ENCODE measurements around the gene DNAH3.
A peak's percentile ranks its signal among the peaks of the same experiment; 100 is the strongest.
"Not testable (repeated sequence)": the region's sequence is repeated elsewhere in the genome, so short reads cannot be mapped to it uniquely, and the experiment has no call there.

The DNAH3 gene

DNA sequence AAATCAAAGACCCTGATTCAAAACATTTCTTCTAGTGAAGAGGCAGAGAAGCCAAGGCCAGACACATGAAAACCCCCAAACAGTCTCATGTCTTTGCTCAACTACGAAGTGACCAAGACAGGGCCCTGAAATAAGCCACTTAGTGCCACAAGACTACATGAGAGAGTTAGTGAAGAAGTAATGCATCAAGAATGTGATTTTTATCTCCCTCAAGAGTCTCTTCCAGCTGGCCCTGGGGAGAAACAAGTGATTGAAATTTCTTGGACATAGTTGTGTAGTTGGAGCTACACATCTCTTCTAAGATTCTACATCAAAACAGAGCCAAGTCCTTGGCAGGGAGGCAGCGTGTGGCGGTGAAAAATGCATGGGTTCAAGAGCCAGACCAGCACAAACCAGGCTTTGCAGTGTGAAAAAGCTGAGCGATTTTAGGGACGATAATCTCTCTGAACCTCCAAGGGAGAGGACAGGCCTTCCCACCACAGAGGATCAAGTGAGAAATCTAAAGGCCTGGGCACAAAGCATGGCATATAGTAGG lies 219.5 kb downstream of the DNAH3 start:
- no peak for DNase-seq

- no peak for DNase-seq
Observed at GRCh38 chr16:20930365-20930690, 220.3 kb downstream of the DNAH3 start.

GRCh38 chr16:20929676-20930364 lies 220.8 kb downstream of the DNAH3 start:
- DNase-seq, result not testable (repeated sequence)

GRCh38 chr16:20928774-20929411 lies 221.8 kb downstream of the DNAH3 start:
- DNase-seq, result no peak

GRCh38 chr16:20925751-20926150 lies 224.9 kb downstream of the DNAH3 start:
- no peak for DNase-seq

- DNase-seq, result no peak
Observed at GRCh38 chr16:20923876-20924275, 226.8 kb downstream of the DNAH3 start.

DNA sequence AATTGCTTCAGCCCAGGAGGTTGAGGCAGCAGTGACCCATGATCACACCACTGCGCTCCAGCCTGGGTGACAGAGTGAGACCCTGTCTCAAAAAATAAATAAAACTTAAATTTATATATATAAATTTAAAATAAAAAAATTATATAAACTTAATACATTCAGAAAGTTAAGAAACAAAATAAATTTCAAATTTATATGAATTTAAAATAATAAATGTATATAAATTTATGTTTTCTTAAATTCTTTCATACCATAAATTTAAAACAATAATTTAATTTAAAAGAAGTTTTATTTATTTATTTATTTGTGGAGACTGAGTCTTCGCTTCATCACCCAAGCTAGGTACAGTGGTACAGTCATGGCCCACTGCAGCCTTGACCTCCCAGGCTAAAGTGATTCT lies 229.8 kb downstream of the DNAH3 start:
- no peak for DNase-seq

- no peak for DNase-seq
Observed at GRCh38 chr16:20920091-20920490, 230.6 kb downstream of the DNAH3 start.

DNA sequence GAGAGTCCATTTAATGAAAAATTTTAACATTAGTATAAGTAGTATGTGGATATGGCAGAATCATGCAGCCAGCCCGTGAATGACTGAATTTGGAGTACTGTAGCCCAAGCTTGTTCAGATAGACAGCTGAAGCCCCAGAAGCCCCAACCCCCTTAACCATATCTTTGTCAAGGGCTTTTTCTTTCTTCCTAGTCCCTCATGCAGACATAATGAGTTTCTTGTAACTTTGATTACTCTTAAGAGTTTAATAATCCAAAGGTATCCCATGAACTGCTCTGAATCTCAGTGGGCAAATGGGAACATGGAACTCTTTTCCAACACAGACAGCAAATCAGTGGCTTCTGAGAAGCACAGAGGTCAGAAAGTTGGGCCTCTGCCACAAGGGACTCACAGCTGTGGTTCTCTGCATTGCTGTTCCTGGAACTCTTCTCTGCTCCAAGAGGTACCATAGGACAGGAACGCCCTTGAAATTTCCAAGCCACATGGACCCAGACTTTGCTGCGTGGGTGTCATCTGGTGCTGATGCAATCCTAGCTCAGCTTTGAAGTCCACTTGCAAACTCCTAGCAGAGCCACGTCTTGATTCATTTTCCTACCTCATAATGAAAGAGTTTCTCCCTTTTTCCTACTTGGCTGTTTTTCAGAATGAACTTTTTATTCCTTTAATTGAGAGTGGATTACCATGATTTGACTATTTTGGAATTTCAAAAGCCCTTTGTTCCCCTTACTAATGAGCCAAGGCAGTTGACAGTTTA lies 232.0 kb downstream of the DNAH3 start:
- no peak for DNase-seq

GRCh38 chr16:20916942-20917341 lies 233.7 kb downstream of the DNAH3 start:
- no peak for DNase-seq

DNA sequence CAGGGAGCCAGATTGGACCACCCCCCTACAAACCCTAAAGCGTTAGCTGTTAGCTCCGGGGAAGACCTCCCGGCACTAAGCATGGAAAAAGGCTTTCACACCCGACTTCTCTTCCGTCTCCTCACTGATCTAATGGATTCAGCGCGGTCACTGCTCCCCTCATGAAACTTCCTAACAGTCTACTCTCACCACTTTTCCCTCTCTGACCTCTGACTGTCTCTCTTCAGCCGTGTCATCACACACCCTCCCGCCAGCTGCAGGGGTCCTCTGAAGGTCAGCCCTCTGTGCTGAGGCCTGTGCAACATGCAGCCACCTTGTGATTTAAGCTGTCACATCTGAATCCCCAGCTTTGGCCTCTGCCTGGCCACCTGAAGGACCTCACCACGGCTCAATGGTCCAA lies 234.4 kb downstream of the DNAH3 start:
- DNase-seq, result no peak

GRCh38 chr16:20911361-20911760 lies 239.3 kb downstream of the DNAH3 start:
- no peak for DNase-seq

DNA sequence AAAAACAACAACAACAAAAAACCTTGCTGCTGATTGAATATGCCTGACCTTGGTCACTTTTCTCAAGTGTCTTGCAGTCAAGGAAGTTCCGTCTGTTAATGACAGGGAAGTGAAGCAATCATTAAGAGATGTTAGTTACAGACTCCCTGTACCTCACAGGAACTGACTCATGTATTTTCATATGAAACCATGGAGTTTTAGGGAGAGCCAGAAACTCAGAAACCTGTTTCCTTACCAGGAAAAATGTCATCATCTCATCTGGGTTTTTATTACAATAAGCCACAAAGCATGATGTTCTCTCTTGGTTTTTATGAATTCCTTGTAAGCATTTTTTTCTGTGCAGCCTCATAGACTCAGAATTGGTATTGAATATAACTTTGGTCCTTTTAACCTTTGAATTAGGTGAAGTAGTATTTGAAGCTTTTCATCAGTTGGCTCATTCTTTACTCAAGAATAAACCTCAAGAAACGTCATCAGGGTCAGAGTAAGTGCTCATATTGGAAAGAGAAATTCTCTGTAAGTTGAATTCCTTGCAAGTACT lies 239.8 kb downstream of the DNAH3 start:
- no peak for DNase-seq

- no peak for DNase-seq
Observed at GRCh38 chr16:20906341-20907255, 244.0 kb downstream of the DNAH3 start.

- DNase-seq, result no peak
Observed at GRCh38 chr16:20905576-20905975, 245.1 kb downstream of the DNAH3 start.

DNA sequence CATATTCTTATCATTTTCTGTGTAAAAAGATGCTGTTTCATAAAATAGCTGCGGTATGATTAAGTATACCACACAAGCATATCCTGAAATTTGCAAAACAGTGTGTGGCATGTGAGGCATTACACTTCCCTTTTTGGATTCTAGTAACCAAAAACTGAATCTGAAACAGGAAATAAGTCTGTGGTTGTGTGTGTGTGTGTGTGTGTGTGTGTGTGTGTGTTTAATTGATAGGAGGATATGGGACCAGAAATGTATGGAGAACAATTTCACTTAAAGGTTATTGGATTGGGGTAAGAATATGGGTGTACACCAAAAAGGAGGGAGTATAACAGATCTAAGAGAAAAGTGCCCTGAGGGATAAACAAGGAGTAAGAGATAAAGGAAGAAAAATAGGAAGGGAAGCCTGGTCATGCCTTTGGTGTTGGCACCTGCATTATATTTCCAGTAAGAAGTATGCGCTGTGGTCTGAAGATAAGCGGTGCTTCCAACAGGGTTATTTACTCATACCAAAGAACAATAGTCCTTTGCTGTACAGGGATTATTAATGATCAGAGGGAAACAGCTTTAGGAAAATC lies 246.1 kb downstream of the DNAH3 start:
- peak; percentile 54 for DNase-seq

DNA sequence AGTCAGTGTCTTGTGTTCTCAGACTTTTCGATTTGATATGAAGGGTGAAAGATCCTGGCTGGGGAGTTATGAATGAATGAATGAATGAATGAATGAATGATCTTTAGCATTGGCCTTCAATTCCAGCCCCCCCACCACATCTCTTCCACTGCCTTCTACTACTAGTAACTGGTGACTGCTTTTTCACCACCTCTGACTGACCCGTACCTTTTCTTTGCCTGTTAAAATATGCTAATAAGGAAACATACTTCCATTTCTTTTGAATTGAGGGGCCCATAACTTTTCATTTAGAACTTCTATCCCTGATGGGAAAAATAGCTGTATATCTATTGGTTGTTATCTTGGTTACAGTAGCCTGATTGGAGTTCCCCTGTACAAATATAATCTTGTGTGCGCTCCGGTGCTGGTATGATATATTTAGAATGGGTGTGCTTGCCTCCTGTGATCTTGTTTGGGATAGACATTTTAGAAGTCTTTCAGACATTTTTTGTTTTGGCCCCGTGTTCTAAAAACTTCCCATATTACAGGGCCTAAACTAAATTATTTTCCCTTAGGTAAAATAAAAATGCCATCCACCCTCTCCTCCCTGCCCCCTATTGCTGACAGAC lies 246.6 kb downstream of the DNAH3 start:
- no peak for DNase-seq

DNA sequence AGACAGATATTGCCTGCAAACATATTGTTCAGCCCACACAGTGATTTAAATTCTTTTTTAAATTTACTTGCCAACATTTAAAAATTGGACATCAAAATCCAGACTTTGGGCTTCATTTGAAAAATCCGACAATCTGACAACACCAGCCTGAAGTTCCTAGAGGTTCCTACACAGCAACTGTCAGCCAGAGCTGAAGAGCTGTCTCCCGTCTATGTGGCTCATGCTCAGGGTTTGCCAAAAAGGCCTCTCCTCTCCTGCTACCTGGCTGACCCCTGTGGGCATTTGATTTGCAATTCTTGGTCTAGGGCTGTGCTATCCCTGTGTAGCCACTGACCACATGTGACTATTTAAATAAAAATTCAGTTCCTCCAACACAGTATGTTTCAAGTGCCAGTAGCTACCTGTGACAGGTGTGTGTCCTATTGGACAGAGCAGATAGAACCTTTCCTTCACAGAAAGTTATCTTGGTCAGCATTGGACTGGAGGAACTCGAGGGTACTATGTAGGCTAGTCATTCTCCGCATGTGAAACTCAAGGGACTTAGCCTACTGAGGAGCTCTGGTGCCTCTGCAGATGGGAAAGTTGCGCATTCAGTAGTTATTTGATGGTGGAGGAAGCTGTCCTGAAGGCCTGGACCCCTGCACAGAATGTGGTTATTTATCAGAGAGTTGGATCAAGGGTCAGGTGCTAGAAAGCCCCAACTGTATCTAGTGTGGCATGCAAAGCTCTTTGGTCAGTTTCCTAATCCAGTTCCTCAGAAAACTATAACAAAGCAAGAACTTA lies 247.3 kb downstream of the DNAH3 start:
- no peak for DNase-seq

DNA sequence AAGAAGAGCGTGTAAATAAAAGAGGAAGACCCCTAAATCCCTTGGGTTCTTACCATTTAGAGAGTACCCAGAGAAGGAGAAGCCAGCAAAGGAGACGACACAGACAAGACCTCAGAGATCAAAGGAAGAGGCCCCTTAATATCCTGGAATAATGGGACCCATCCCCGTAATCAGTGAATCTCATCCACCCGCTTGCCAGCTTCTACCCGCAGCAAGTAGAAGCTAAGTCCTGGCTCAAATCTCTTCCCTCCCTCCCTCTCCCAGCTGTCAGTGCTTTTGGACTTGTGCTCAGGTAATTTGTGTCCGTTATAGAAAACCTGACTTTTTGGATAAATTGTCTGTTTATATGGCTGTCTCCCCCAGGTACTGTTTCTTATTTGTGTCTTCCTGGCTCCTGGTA lies 248.2 kb downstream of the DNAH3 start:
- no peak for DNase-seq

DNA sequence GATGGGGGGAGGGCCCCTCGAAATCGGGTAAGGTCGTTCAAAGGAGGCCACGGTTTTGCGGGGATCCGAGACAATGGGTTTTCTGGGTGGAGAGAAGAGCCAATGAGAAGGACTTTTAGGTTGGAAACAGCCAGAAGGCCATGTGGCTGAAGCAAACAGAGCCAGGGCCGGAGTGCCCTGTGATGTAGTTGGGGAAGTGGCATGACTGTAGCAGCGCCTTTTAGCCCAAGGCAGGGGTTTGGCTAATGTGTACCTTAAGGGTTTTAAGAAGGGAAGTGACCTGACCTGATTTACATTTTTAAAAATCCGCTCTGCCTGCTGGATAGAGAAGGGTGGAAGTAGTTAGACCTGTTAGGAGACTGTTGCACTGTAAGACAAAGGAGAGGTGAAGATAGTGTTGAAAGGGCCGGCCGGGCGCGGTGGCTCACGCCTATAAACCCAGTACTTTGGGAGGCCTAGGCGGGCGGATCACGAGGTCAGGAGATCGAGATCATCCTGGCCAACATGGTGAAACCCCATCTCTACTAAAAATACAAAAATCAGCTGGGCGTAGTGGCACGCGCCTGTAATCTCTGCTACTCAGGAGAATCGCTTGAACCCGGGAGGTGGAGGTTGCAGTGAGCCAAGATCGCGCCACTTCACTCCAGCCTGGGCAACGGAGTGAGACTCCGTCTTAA lies 249.1 kb downstream of the DNAH3 start:
- peak; percentile 14 for DNase-seq
